ENCODE measurements around the gene YPEL2.

GRCh38 chr17:59347975-59348391 lies 16.5 kb downstream of the YPEL2 start:
- TF ChIP-seq POLR2A (IDR thresholded peaks at IDR 0.05; ENCODE audit: low read depth, low read length) (no peak), MYC (IDR thresholded peaks at IDR 0.05; ENCODE audit: low read depth, low read length) (no peak), MAX (IDR thresholded peaks at IDR 0.05; ENCODE audit: insufficient read depth, insufficient read length) (no peak), CTCF (IDR thresholded peaks at IDR 0.05; ENCODE audit: extremely low read depth in 1 of 2, insufficient read depth in 1 of 2, low read depth in 1 of 2, low read length in 2 of 2) (no peak), JUN (IDR thresholded peaks at IDR 0.05; ENCODE audit: borderline replicate concordance, insufficient read depth, insufficient read length, low read depth) (no peak), FOS (IDR thresholded peaks at IDR 0.05; ENCODE audit: borderline replicate concordance, insufficient read depth, low read length) (no peak)
